Fibroblast of skin of left biceps (primary cell): Measurements from ENCODE around the gene CPOX.

Experiments used
- DNase-seq, 2 experiments: peaks; one replicate each; pipeline ENCODE4 v3.0.0-alpha.2; 2013; ENCODE audit warnings: low read depth in 2 of 2

CPOX gene

DNA sequence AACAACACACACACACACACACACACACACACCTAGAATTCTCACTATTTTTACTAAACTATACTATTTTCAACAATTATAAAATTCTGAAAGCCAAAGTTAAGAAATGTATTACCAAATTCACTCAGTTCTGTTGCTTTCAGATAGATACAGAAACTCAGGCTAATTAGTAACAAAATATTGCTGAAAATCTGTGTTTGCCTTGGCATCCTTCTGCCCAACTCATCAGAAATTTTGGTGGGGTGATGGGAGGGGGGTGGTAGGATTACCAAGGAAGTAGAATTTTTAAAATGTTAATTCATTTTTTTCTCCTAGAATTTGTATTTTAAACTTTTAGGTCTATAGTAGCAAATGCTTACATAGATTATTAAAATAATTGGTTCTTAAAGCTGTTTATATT lies 2.7 kb upstream of the CPOX start:
- DNase-seq = no peak

DNA sequence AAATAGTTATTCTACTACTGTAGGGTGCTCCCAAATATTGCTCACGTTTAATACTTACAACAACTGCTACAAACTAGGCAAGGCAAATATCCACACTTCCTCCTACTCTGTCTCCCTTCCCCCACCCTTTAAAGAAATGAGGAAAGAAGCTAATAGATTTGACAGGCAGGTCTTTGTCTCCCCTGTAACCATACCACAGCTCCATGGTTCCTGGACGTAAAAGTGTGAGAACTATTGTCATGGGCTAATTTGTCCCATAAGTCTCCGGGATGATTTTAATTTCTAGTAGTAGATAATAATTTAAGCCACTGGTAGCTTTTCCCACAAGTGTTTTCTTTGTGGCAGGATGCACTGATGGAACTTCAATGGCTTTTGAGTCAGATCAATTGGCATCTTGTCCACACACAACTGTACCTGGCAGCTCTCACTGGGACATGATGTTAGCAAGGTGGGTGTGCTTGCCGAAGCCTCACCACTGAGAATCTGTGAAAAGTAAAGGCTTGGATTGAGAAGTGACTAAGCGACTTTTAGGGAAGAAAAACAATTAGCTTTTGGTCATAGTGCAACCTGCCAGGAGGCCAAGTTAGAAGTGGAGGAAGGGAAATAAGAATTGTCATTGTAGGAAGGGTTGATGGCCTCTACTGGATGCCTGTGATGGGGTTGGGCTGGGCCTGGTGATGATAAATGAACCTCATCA lies 1.4 kb upstream of the CPOX start:
- no peak for DNase-seq

DNA sequence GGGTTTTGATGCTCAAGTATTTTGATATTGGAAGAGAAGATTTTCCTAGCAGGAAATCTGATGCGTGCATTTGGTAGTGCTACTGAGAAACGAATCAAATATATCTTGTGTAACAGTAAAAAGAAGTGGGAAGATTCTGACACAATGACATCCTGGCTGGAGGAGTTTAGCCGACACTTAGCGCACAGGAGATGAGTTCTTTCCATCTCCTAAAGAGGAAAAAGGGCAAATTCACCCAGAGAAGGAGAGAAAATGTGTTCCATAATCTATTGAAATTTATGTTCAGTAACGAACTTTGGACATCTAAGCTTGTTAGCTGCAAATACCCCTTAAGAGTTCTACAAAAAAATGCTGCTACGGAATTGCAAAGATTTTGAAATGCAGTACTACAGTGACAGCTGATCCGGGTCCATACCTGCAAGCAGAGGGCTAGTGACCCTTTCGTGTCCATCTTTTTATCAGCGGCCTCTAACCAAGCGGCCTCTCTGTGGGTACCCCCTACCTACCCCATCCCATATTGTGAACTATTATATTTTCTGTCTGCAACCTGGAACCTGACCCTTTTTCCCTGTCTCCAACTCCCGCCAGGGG lies 971 bp downstream of the CPOX start:
- DNase-seq = no peak

DNA sequence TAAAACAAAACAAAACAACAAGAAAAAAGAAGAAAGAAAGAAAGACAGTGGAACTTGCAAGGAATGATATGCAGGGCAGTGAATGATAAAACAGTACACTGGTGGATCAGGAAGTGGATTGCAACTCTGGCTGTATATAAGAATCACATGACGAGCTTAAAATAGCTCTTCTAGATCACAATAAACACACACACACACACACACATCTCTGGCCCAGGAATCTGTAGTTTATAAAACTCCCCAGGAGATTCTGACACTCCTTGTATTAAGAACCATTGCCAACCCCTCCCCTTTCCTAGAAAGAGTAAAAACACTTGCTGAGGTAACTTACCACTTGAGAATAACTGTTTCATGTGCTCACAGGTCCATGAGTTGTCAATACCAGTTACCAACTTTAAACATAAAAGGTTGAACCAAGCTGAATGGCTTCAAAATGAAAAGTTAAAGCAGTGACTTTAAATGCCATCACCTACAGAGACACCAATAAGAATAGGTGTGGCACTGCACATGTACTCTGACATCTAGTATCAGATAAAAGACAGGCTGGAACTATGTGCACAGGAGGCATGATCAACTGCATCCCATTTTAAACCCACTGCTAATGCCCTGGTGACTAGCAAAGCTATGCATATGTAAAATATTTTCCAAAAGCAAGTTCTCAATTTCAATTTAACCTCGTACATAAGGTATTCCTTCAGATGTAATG lies 3.9 kb downstream of the CPOX start:
- DNase-seq = no peak

DNA sequence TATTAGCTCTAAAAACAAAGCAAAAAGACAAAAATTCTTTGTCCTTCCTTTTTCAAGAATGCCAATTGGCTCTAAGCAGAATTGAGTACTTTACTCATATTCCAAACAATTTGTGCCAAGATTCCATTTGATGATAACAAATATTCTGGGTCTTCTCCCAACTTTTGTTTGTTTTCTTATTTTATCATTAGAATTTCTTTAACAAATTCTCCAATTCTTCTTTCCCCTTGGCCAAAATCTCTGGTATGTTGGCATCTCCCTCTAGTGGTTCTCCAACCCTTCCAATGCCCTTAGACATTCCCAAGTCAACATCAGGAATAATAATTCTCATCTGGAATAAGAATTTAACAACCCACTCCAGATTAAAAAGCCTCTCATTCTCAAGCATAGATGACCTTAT lies 5.3 kb downstream of the CPOX start:
- DNase-seq = no peak

DNA sequence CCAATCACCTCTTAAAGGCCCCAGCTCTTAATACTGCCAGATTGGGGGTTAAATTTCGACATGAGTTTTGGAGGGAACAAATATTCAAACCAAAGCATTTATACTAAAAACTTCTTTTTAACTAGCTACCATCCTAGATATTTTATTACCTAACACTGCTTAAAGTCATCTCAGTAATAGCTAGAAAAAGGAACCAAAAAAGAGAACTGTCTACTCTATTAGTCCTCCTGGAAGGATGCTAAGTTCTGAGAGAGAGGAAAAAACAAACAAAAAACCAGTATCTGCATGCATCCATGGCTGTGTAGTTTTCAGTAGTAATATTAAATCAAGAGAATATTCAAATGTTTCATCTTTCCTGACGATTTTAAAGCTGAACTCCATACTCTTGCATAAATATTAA lies 5.8 kb downstream of the CPOX start:
- DNase-seq = no peak

DNA sequence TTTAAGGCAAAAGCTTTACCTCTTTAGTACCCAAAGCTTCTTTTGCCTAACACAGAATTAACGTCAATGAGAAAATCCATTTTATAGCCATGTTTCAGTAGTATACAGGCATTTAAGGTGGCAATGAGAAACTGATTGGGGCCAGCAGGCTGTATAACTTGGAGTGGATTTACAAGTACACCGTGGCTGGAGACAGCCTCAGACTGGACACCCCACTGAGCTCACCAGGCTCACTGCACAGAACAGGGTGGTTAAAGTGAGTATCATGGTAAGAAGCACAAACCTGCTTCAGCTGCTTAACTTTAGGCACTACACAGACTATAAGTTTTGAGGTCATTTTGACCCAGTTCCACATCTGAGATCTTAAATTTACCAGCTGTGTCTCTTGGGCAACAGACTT lies 8.9 kb downstream of the CPOX start:
- no peak for DNase-seq

DNA sequence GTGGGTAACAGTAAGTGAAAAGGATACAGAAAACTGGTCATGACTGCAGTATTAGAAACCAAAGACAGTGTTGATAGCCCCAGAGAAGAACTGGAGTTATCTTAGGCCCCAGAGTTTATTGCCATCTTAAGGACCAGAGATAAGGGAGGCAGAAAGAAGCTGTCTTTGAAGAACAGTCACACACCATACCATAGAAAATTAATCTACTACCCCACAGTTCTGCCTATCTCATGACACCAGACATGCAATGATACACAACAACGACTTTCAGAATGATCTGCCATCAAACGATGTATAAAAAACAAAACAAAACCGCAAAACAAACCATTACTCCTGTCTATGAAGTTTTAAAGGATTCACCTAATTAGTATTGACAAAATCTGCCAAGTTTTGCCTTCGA lies 9.6 kb downstream of the CPOX start:
- no peak for DNase-seq

DNA sequence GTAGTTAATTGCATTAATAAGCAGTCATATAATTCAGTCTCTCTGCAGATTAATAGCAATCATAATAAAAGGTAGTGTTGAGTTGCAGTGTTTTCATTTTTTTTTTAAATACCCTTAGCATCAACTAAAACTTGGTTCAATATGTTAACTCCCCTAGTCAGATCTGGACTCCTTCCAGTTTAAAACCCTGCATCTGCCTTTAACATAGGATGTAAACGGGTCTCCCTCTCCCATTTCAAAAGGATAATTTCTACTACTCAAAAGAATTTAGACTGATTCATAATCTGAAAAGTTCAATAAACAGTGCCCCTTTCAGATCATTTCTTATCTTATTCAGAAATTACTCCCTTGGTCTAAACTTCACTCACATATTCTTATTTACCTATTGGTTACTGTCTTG lies 11.4 kb downstream of the CPOX start:
- DNase-seq = no peak

DNA sequence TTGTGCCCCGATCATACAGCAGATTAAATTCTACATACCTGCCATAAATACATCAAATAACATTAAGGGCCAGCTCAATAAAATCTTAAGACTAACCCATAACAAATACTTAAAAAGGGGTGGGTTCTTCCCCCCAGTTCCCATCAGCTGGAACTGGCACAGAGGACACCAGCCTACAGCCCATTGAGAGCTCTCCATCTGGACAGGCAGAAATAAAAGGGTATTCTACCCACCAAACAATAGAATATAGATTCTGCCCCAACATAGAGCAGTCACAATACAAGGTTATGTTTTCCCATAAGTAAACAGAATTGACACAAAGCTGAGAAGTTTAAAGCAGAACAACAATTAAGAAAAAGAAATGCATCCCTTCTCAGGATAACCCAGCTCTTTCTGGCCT lies 11.9 kb downstream of the CPOX start:
- no peak for DNase-seq

DNA sequence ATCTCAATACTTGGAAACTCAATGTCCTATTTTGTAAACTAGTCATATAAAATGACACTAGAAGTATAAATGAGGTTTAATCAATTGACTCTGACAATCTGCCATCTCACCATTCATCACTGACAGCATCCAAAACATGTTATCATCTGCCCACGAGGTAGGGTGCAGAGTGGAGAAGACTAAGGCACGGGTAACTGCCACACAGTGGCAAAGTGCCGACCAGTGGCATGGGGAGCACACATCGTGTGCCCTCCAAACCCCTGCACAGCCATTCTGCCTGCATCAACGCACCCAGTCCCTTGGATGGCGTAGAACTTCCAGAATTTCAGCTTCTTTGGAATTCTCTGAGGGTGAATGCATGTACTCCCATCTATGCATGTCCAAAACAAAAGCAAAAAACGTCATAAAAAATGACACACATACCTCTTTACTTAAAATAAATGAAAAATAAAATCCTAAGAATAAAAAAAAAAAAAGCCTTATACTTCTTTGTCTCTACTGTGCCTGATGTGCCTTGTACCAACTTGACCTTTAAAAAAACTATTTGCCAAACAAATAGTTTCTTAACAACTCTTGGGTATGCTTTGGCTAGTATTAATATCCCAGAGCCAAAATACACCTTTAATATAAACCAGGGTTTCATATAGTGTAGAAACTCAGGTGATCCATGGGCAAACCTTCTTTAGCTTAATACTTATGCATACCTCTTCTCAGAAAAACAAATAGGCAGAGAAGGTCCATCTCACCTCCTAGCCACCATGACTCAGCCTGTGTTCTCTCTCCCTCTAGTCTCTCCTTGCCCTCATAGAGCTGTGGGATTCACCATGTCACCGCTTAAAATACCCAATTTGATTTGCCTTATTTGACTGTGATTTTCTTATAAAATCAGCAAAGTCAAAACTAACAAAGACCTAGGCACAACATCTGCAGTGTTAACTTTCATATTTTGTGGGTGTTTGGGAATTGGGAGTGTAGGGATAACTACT lies 12.7 kb downstream of the CPOX start:
- no peak for DNase-seq

DNA sequence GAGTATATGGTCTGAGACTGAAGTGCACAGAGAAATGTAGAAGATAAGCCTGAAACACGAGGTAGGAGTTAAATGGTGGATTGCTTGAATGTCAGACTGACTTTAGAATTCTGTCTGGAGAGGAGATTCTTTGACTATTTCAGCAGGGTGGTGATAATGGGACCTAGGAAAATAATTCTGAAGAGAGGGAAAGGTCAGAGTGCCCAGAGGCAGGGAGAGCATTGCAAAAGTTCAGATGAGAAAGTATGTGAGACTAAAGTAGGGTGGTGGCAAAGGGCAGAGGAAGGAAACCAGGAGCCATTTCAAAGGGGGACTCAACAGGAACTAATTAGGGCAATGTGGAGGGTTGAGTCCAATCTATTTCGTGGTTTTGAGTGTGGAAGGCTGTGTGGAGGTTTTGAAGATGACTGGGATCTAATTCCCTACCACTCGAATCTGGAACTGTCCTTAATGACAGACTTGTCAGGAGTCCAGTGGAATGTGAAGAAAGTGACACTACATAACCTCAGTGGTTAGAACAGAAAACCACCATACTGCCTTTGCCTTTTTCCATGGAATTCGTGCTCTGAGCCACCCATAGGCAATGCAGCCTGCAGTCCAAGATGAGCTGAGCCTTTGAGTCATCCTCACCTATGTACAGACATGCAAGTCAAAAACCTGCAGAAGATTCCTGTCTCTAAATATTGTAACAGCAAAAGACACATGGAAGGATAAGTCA lies 16.1 kb downstream of the CPOX start:
- DNase-seq = peak in 1 of 2 experiments; percentile 39

DNA sequence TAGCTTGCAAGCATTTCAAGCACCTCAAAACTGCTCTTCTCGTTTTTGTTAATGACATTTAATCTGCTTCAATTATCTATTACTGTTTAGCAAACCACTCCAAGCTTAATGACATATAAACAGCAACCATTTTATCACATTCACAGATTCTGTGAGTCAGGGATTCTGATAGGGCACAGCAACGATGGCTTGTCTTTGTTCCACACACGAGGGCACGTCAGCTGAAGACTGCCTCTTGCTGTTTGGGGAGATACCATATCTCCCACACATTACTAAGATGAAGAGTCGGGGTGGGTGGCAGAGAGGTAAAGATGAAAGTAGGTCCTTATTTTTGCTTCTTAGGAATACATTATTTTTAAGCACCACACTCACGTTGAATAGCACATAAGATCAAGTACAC lies 19.3 kb downstream of the CPOX start:
- no peak for DNase-seq

DNA sequence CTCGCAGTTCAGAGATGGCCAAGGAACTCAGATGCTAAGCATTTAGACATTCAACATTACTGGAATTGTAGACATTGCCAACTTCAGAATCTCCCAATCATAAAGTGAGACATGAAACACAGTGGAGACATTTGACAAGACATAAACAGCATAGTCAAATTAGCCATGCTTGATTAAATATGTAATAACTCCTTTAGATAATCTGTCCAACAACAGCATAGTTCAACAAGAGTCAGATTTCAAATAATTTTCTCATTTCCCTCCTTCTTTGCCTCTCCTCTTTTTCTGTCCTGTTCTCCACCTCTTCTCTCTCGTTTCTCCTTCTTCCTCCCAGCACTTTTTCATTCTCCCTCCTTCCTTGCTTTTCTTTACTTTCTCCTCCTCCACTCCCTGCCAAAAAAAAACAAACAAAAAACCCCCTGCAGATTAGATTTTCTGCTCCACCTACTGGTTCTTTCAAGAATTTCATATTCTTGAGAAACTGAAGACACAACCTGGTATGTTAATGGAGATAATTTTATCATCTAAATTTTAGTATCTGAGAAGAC lies 20.2 kb downstream of the CPOX start:
- no peak for DNase-seq

DNA sequence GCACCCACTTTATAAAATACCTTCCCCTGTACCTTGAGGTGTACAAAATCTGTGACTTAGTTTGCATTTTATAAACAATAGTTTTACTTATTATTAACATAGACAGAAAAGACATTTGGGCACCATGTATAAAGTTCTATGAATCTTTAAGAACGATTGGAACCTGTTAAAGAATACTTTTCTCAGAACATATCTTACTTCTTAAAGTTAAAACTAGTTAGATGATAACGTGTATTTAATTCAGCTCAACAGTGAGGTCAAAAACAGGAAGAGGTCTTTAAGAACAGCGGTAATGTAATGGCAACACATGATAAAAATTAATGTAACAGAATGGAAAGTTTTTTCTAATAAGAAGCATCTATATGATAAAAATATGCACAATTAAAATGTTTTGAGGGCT lies 25.0 kb downstream of the CPOX start:
- DNase-seq = no peak

DNA sequence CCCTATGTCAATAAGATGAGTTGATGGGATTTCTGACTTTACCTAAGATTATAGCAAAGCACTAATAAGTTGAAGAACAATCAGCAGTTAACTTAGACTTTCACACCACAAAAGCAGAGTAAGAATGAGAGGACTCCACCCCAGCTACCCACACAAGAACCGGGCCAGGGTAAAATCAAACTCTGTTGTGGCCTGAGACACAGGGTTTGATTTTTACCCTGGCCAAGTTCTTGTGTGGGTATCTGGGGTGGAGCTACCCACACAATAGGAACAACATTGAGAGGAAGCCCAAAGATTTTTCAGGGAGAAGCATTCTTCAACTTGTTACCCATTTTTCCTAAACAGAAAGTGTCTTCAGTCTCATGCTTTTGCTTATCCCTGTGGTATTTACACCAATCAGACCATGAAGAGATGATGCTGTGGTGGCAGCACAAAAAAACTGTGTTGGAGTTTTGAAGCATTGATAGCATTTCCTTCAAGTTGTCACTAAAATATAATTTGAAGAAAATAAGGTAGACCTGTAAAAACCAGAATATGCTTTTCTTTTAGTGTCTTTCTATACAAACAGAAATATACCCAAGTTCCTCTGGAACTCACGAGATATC lies 25.6 kb downstream of the CPOX start:
- DNase-seq = no peak

DNA sequence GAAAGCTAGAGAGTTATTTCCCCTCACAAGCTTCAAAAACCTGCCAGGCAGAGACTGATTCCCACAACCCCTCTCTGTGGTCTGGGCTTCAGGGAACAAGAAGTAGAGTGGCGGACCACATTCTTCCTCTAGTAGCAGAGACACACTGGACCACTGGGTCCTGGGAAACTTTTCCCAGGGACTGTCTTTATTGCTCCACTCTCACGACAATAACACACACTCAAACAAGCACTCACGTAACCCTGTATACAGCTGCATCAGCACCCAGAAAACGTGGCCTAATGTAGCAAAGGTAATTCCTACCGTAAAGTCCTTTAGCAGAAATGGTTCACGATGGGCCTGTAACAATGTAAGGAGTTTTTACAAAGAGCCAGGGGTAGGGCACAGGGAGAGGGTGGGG lies 27.6 kb downstream of the CPOX start:
- no peak for DNase-seq

DNA sequence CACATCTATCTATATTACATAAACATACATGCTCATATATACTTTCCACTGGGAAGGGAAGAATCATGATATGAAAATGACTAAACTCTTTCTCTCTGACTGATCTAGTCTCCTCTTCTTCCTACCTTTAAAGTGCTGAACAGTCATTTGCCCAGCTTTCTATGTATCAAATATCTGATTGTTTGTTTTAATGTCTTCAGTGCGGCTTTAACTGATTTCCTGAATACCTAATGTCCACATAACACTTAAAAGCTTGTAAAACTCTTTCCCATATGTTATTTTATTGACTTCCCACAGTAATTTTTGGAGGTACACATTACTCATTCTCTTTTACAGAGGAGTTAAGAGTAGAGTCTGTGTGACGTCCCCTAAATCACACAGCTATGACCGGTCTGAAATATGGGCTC lies 28.2 kb downstream of the CPOX start:
- DNase-seq = no peak

DNA sequence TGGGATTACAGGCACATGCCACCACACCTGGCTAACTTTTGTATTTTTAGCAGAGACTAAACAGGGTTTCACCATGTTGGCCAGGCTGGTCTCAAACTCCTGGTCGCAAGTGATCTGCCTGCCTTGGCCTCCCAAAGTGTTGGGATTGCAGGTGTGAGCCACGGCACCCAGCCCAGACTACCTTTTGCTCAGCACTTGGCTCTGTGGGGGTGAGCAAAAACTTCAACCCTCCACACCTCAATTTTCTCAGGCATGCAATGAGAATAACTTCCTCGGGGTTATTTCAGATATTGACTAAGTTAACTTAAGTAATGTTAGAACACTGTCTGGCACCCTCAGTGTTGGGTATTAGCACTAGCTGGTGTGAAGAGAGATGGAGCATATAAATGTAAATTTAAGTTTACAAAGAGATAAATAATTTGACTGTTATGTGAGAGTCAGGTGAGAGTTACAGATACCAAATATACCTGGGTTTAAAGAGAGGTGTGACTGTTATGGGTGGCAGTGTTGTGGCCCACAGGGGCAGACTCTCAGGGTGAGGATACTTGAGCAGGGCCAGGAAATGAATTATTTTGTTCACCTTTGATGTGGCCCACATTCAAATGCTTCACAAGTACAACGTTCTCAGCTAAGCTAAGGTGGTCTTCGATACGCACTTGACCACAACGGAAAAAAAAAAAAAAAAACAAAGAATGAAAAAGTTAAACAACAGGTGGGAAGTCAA lies 29.0 kb downstream of the CPOX start:
- DNase-seq = no peak

DNA sequence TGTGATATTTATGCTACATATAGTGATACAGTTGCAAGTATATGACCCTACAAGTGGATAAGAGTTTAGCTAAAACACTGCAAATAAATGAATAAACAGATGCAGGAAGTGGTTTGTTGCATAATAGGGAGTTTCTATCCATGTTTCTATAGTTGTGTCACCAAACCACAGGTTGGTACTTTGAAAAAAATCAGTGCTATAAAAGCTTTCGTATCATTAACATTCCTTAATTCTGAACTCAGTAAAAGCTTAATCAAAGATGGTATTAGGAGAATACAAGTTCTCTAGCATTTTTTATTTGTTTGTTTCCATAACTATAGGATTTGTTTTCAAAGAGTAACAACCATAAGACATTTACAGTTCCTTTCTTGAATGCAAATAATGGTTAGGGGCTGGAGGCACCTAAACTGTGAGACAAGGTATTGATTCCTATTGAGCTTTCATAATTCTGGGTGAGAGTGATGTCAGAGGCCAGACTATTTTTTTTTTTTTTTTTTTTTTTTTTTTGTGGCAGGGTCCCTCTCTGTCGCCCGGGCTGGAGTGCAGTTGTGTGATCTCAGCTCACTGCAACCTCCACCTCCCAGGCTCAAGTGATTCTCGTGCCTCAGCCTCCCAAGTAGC lies 29.6 kb downstream of the CPOX start:
- no peak for DNase-seq
